Activated naive CD8-positive, alpha-beta T cell treated with anti-CD3 and anti-CD28 coated beads, Interleukin-2, amount 50 U/mL, for 16 hours (primary cell): Measurements from ENCODE around the gene PPA1.
"Not testable (repeated sequence)": the region's sequence is repeated elsewhere in the genome, so short reads cannot be mapped to it uniquely, and the experiment has no call there.

Experiments used
- DNase-seq: peaks from one replicate; pipeline ENCODE4 v3.0.0-alpha.2; 2020; ENCODE audit warnings: low read depth, low spot score

PPA1 gene

GRCh38 chr10:70255329-70256299, 22.4 kb upstream of the PPA1 start:
- DNase-seq: no peak

- DNase-seq: no peak
Measured at GRCh38 chr10:70254778-70255328, 21.6 kb upstream of the PPA1 start.

GRCh38 chr10:70253878-70254765, 20.9 kb upstream of the PPA1 start:
- no peak for DNase-seq

DNA sequence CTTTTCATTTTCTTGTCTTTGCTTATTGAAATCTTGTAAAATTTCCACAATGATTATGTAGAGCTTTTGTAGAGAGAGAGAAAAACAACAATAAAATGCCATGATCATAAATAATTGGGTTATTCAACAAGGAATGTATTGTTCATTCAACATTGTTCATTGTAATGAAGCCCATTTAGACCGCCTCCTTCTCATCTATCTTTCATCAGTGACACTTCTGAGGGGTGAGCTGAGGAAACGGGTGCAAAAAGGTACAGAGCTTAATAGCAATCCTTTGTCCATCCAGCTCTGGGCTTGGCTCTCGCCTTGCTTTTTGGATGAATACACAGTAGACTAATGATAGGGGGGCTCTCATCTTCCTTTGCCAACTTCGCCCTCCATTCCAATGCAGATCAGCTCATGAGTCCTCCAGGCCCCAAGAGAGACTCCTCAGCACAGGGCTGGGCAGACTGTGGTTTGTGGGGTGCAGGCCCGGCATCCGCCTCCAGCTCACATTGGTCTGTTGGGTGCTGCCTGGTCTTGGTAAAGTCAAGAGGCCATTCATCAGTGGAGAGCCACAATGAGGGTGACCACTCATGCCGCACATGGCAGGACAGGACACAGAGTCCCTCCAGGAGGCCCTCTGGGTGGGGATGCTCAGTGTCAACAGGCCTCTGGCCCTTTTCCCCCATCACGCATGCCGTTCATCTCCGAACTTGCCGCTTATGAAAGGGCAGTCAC, 17.9 kb upstream of the PPA1 start:
- DNase-seq: no peak

DNA sequence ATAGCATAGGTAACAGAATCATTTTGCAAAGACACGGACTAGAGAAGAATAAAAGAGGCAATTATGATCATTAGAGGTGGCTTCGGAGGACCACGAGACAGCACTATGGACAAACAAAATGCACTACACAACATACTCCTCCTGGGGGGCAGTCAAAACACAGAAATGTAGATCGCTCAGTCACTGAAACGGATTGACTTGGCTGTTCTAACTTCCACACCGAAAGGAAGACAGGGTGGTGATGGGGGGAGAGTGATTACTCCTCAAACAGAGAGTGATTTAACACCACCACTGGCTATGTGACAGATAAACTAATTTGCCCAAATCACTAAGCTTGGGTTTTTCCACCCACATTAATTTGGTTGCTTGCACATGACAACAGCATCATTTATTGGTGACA, 14.1 kb upstream of the PPA1 start:
- no peak for DNase-seq

DNA sequence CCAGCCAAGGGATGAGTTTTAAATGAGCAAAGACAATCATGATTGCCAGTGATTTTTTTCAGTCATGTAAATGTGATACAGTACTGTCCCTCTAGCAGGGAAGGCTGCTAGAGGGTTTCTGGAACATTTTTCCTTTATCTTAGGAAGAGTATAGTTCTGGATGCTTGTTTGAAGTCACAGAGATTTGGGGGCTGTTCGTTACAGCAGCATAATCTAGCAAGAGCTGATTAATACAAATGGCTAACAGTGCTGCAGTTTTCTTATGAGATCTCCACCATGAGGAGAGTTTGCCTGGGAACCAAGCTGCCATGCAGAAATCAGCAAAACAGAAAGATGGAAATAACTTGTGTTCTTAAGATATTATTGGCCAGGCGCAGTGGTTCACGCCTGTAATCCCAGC, 7.9 kb upstream of the PPA1 start:
- DNase-seq: no peak

- not testable (repeated sequence) for DNase-seq
Measured at GRCh38 chr10:70239986-70240385, 6.8 kb upstream of the PPA1 start.

DNA sequence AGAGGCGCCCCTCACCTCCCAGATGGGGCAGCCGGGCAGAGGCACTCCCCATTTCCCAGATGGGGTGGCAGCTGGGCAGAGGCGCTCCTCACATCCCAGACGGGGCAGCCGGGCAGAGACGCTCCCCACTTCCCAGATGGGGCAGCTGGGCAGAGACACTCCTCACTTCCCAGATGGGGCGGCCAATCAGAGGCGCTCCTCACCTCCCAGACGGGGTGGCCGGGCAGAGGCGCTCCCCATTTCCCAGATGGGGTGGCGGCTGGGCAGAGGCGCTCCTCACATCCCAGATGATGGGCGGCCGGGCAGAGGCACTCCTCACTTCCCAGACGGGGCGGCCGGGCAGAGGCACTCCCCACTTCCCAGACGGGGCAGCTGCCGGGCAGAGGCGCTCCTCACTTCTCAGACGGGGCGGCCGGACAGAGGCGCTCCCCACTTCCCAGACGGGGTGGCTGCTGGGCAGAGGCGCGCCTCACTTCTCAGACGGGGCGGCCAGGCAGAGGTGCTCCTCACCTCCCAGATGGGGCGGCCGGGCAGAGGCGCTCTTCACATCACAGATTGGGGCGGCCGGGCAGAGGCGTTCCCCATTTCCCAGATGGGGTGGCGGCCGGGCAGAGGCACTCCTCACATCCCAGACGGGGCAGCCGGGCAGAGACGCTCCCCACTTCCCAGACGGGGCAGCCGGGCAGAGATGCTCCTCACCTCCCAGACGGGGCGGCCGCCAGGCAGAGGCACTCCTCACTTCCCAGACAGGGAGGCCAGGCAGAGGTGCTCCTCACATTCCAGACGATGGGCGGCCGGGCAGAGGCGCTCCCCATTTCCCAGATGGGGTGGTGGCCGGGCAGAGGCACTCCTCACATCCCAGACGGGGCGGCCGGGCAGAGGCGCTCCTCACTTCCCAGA, 6.1 kb upstream of the PPA1 start:
- DNase-seq: not testable (repeated sequence)

DNA sequence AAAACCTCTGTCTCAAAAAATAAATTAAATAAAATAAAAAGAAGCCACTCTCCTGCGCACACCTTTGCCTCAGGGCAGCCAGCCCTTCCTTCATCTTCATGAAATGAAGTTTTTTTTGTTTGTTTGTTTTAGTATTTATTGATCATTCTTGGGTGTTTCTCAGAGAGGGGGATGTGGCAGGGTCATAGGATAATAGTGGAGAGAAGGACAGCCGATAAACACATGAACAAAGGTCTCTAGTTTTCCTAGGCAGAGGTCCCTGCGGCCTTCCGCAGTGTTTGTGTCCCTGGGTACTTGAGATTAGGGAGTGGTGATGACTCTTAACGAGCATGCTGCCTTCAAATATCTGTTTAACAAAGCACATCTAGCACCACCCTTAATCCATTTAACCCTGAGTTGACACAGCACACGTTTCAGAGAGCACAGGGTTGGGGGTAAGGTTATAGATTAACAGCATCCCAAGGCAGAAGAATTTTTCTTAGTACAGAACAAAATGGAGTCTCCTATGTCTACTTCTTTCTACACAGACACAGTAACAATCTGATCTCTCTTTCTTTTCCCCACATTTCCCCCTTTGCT, 4.8 kb upstream of the PPA1 start:
- DNase-seq: not testable (repeated sequence)

DNA sequence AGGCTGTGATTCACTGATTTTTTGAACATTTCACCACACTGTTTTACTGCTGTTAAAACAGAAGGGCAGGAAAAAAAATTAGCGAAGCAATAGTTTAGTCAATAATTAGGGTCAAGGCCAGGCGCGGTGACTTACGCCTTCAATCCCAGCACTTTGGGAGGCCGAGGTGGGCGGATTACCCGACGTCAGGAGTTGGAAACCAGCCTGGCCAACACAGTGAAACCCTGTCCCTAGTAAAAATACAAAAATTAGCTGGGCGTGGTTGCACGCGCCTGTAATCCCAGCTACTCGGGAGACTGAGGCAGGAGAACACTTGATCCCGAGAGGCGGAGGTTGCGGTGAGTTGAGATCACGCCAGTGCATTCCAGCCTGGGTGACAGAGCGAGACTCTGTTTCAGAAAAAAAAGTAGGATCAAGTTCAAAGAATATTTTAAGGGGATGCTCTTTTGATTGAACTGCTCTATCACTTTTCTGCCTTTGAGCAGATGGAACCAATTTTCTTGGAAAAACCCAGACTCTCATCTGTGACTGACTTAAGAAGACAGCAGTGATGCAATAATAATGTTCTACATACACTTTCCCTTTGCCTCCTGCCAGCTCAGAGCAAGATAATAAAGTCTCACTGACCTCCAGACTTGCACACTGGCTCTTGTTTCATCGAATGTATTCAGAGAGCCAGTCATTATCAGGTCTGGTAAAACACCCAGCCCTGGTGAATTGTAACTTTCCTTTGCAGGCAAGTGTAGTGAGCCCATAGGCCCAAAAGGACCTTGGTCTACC, 1.6 kb upstream of the PPA1 start:
- DNase-seq: no peak

DNA sequence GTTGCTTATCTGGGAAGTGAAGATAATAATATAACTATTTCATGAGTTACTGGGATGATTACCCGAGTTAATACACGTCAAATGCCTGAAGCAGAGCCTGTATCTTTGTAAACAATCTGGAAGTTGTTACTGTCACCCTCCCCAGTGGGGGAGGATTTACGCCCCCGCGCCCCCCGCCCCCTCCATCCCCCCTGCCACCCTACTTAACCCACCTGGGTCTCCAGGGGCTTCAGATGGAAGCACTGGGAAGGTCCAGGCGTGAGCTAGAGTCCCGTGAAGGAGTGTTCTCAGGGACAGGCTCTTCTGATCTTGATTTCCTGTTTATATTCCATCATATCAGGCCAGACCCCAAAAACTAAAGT, 691 bp upstream of the PPA1 start:
- DNase-seq: no peak

GRCh38 chr10:70232859-70233108, 445 bp downstream of the PPA1 start:
- DNase-seq: no peak

GRCh38 chr10:70232155-70232858, 922 bp downstream of the PPA1 start:
- DNase-seq: no peak

- DNase-seq: no peak
Measured at GRCh38 chr10:70228491-70228890, 4.7 kb downstream of the PPA1 start.

DNA sequence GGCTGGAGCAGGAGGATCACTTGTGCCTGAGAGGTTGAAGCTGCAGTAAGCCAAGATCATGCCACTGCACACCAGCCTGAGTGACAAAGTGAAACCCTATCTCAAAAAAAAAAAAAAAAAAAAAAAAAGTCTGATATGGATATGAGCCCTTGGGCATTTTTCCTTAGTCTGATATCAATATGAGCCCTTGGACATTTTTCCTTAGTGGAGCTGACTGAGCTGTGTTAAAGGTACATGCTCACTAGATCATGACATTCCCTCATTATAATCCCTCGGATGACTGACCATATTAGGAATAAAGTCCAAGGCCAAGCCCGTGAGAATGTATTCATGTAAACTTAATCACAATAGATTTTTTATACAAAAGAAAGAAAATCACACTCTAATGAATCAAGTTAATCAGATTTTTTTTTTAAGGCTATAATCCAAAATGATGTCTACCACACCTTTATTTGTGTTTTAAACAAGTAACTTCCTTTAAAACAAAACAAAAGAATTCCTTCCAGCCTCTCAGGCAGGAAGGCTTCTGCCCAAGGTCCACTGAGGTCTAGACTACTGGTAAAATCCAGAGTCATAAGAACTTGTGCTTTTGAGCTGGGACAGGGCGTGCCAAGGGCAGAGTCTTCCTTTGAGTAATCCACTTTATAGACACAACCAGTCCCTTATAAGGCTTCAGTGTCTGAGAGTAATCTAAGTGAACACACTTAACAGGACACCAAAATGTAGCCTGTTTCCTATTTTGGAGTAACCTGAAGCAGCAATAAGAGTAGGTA, 5.5 kb downstream of the PPA1 start:
- DNase-seq: no peak

DNA sequence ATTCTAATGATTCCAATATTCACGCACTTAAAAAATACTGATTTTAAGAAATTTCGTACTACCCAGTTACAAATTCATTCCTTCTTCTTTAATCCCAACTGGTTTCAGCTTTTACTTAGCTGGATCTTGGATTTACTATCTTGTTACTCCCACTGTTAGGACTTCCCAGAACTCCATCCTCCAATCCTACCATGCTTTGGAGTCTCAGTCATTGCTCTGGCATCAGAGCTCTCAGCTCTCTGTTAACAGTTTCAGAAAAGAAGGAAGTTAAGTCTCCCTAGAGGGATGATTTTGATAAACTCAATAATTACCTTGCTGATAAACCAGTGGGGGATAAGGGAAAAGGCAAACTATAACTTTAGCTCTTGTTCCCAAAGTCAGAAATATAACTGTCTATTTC, 9.5 kb downstream of the PPA1 start:
- DNase-seq: no peak

DNA sequence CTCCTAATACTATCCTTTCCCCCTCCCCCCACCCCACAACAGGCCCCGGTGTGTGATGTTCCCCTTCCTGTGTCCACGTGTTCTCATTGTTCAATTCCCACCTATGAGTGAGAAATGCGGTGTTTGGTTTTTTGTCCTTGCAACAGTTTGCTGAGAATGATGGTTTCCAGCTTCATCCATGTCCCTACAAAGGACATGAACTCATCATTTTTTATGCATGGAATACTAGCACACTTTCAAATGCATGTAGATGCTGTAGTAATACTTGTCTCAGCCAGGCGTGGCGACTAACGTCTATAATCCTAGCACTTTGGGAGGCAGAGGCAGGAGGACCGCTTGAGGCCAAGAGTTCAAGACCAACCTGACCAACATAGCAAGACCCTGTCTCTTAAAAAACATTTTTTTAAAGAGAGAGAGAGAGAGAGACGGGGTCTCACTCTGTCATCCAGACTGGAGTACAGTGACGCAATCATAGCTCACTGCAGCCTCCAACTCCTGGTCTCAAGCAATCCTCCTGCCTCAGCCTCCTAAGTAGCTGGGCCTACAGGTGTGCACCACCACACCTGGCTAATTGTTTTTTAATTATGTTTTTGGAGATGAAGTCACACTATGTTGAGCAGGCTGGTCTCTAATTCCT, 10.3 kb downstream of the PPA1 start:
- not testable (repeated sequence) for DNase-seq

- no peak for DNase-seq
Measured at GRCh38 chr10:70222340-70222794, 10.9 kb downstream of the PPA1 start.
